Measurements from ENCODE around the gene MEPCE. TPM values are rescaled to one million over a fixed set of nuclear protein-coding genes. Genes with fewer than 3 reads are reported as not detected.

Gene MEPCE
- total and polyA plus RNA-seq, 10 of the 15 experiments (the other 5 are each of a cell fraction or from before 2014, with no cell fraction given) = 8.2 to 48.0 (median 22.1) TPM

GRCh38 chr7:100428967-100429636, 529 bp upstream of the MEPCE start:
- H3K36me3 ChIP-seq (ENCODE audit: control insufficient read depth in 2 of 2, insufficient read depth in 2 of 2, low read length in 1 of 2) = peaks cover 2 to 14% of the 10 kb centered on the region in 2 experiments; a peak in 3 of 4 replicates
- peaks cover 36% of the 10 kb centered on the region for H3K79me2 ChIP-seq (ENCODE audit: control insufficient read depth, insufficient read depth, low read length)
- FAIRE-seq (no peak), ATAC-seq (peak; percentile 68), DNase-seq (ENCODE audit: low read depth, low spot score) (peak; percentile 96)
- H3K4me2 ChIP-seq (ENCODE audit: control insufficient read depth, insufficient read depth) = peak overlapping the region; percentile 66
- H3K27me3 ChIP-seq (replicated peaks in 1 of 2; ENCODE audit: control insufficient read depth in 2 of 2, insufficient read depth in 2 of 2, low read length in 1 of 2) = no peaks in the 10 kb centered on the region
- POLR2A ChIA-PET = interaction anchor here (0.5 to 2.5 kb wide), 34 partner anchors 8 to 447 kb away, joined by 3 to 18 read pairs (median 6); partner anchors contain the start of genes FBXO24, LRCH4, MOSPD3 and POP7
- WGBS (ENCODE audit: insufficient coverage, insufficient replicate concordance, low lambda C conversion rate, missing lambda C conversion rate) = 1% methylated on average over 40 of the region's 40 CpGs
- H3K9ac ChIP-seq (ENCODE audit: control insufficient read depth, insufficient read depth, low read length) = peak overlapping the region; percentile 98
- peak overlapping the region; percentile 42; the same call in 1 of the 2 replicates for H2AFZ ChIP-seq (ENCODE audit: control insufficient read depth, low read depth, low read length)
- peaks cover 28% of the 10 kb centered on the region for H3K4me1 ChIP-seq (ENCODE audit: control insufficient read depth, insufficient read depth, low read length)
- in situ Hi-C loops (cut with MboI) = no loop called here
- peak overlapping the region; percentile 99 for H3K27ac ChIP-seq (ENCODE audit: control insufficient read depth, insufficient read depth)
- no peaks in the 10 kb centered on the region for H4K20me1 ChIP-seq (ENCODE audit: control insufficient read depth, insufficient read depth)
- CTCF ChIA-PET = interaction anchor here (0.6 to 1.6 kb wide), 8 partner anchors 13 to 108 kb away, joined by 3 to 8 read pairs (median 4); partner anchors contain the start of gene PILRB
- RAD21 ChIA-PET (ENCODE audit: unreplicated experiment) = interaction anchor here (0.7 to 3.1 kb wide), 18 partner anchors 9 to 280 kb away, joined by 3 to 25 read pairs (median 4); partner anchors contain the start of gene LAMTOR4
- H3K4me3 ChIP-seq = peak overlapping the region; percentile 74
- no peaks in the 10 kb centered on the region for H3K9me3 ChIP-seq (replicated peaks; ENCODE audit: control insufficient read depth, insufficient read depth, low read length)
- BruUV-seq (replicated peaks) = no TSS peak
- intact Hi-C loops (cut with micrococcal nuclease; ENCODE audit: unreplicated experiment) = loop anchor here (1.0 kb wide), 1 partner anchor 33 kb away; no protein-coding TSS in a partner anchor
- SMC1A ChIA-PET (ENCODE audit: uncharacterized antibody, unreplicated experiment) = interaction anchor here (0.6 to 3.0 kb wide), 10 partner anchors 9 to 244 kb away, joined by 3 to 15 read pairs (median 4); no protein-coding TSS in a partner anchor
- TF ChIP-seq ZNF592 (IDR thresholded peaks at IDR 0.05) = peak; percentile 49; the same call in 1 of the 2 replicates
- peak in 1 of 2 experiments; percentile 72; a peak in 2 of 4 replicates for TF ChIP-seq EP300 (IDR thresholded peaks at IDR 0.05; ENCODE audit: borderline replicate concordance in 1 of 2, control insufficient read depth in 1 of 2, low read depth in 2 of 2, low read length in 2 of 2)
- no peak; the same call in 1 of the 2 replicates for TF ChIP-seq IRF4 (IDR thresholded peaks at IDR 0.05; ENCODE audit: low read depth, low read length)
- TF ChIP-seq SMARCA5 (IDR thresholded peaks at IDR 0.05) = peak; percentile 94
- TF ChIP-seq, protein P1, sequence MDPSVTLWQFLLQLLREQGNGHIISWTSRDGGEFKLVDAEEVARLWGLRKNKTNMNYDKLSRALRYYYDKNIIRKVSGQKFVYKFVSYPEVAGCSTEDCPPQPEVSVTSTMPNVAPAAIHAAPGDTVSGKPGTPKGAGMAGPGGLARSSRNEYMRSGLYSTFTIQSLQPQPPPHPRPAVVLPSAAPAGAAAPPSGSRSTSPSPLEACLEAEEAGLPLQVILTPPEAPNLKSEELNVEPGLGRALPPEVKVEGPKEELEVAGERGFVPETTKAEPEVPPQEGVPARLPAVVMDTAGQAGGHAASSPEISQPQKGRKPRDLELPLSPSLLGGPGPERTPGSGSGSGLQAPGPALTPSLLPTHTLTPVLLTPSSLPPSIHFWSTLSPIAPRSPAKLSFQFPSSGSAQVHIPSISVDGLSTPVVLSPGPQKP (IDR thresholded peaks at IDR 0.05; ENCODE audit: low read depth, low read length) = peak; percentile 12; the same call in 1 of the 2 replicates
- peak; percentile 6; the same call in 1 of the 2 replicates for TF ChIP-seq TCF3 (IDR thresholded peaks at IDR 0.05; ENCODE audit: borderline replicate concordance, insufficient read depth, low read depth, low read length)
- TF ChIP-seq RELB (IDR thresholded peaks at IDR 0.05; ENCODE audit: low read depth) = no peak
- no peak for TF ChIP-seq GABPA (IDR thresholded peaks at IDR 0.05; ENCODE audit: low read depth)
- TF ChIP-seq WRNIP1 (IDR thresholded peaks at IDR 0.05; ENCODE audit: borderline replicate concordance, low read depth, low read length) = 0 out of 2 replicates have a peak, but pooled peaks have one; percentile 21
- no peak for TF ChIP-seq ZBTB11 (CRISPR knock-in tag; IDR thresholded peaks at IDR 0.05)

All from GM12878 (cell line).